SU-DHL-6 (cell line): Measurements from ENCODE around the gene WDR37.

Experiments used
- H2AFZ ChIP-seq: fragments of 200-600 bp; sonication (generic); 2 replicates; pipeline ENCODE4 v1.6.1; 2014; ENCODE audit warnings: low read depth, mild to moderate bottlenecking, moderate library complexity, mixed read lengths, antibody characterized with exemption, low read length; ENCODE audit not compliant: severe bottlenecking
- H3F3A ChIP-seq: fragments of 200-600 bp; shearing (Covaris generic); 2 replicates; pipeline ENCODE4 v1.6.0; 2016; ENCODE audit warnings: antibody characterized with exemption, mild to moderate bottlenecking; ENCODE audit not compliant: insufficient read depth
- H3K27ac ChIP-seq: fragments of 200-600 bp; sonication (generic); 2 replicates; pipeline ENCODE4 v1.5.1; 2016; ENCODE audit warnings: low read depth, mild to moderate bottlenecking, low read length, moderate library complexity, mixed read lengths
- H3K27me3 ChIP-seq: fragments of 200-600 bp; sonication (generic), shearing (Covaris generic); 2 replicates; pipeline ENCODE4 v1.6.0; 2014; ENCODE audit warnings: mild to moderate bottlenecking, low read length
- H3K36me3 ChIP-seq: fragments of 200-600 bp; sonication (generic); 2 replicates; pipeline ENCODE4 v1.6.1; 2014; ENCODE audit warnings: mild to moderate bottlenecking, low read length, mixed read lengths
- H3K4me2 ChIP-seq: fragments of 300-600, 200-600 bp; shearing (Covaris generic), sonication (generic); 2 replicates; pipeline ENCODE4 v1.6.0; 2014; ENCODE audit warnings: low read length, low read depth, mild to moderate bottlenecking; ENCODE audit not compliant: poor library complexity, severe bottlenecking
- H3K4me3 ChIP-seq: fragments of 200-600 bp; sonication (generic); 2 replicates; pipeline ENCODE4 v1.5.1; 2014; ENCODE audit warnings: antibody characterized with exemption, low read length, mild to moderate bottlenecking, mixed read lengths; ENCODE audit not compliant: insufficient read depth, poor library complexity, severe bottlenecking
- H3K79me2 ChIP-seq: fragments of 200-600 bp; sonication (generic); 2 replicates; pipeline ENCODE4 v1.6.1; 2014; ENCODE audit warnings: mild to moderate bottlenecking, low read length, moderate library complexity; ENCODE audit not compliant: insufficient read depth
- H3K9ac ChIP-seq: fragments of 200-600 bp; sonication (generic); 2 replicates; pipeline ENCODE4 v1.7.0; 2014; ENCODE audit warnings: mild to moderate bottlenecking, low read length
- H3K9me2 ChIP-seq: fragments of 200-600 bp; sonication (generic); replicated peaks from 2 replicates; pipeline ENCODE4 v1.6.1; 2014; ENCODE audit warnings: low read length; ENCODE audit not compliant: insufficient read depth
- H3K9me3 ChIP-seq: fragments of 200-600 bp; sonication (generic); 2 replicates; pipeline ENCODE4 v1.6.1; 2014; ENCODE audit warnings: low read length, mixed read lengths; ENCODE audit not compliant: insufficient read depth
- H4K20me1 ChIP-seq: fragments of 200-600 bp; sonication (generic); 2 replicates; pipeline ENCODE4 v1.6.1; 2014; ENCODE audit warnings: low read depth, mild to moderate bottlenecking, antibody characterized with exemption, low read length, moderate library complexity, mixed read lengths
- EZH2phosphoT487 ChIP-seq: fragments of 200-600 bp; sonication (generic), shearing (Covaris generic); conservative IDR thresholded peaks from 2 replicates; pipeline ENCODE4 v1.6.1; 2018; ENCODE audit warnings: mild to moderate bottlenecking, antibody characterized with exemption, low read length, moderate library complexity, mixed read lengths
- TF ChIP-seq, protein P1 (sequence below): fragments of 200-600 bp; sonication (generic); IDR thresholded peaks from one replicate; pipeline ENCODE4 v1.5.1; 2017; ENCODE audit warnings: antibody characterized with exemption, mild to moderate bottlenecking, low read length, moderate library complexity; ENCODE audit not compliant: insufficient read depth, poor library complexity, severe bottlenecking

Gene WDR37

GRCh38 chr10:1162481-1163203 is 106.5 kb downstream of the WDR37 start:
- no peak overlapping the region for H3K4me2 ChIP-seq
- no peaks in the 10 kb centered on the region for H3F3A ChIP-seq
- no peaks in the 10 kb centered on the region for H3K27me3 ChIP-seq
- no peak for TF ChIP-seq EZH2phosphoT487
- TF ChIP-seq, protein P1, sequence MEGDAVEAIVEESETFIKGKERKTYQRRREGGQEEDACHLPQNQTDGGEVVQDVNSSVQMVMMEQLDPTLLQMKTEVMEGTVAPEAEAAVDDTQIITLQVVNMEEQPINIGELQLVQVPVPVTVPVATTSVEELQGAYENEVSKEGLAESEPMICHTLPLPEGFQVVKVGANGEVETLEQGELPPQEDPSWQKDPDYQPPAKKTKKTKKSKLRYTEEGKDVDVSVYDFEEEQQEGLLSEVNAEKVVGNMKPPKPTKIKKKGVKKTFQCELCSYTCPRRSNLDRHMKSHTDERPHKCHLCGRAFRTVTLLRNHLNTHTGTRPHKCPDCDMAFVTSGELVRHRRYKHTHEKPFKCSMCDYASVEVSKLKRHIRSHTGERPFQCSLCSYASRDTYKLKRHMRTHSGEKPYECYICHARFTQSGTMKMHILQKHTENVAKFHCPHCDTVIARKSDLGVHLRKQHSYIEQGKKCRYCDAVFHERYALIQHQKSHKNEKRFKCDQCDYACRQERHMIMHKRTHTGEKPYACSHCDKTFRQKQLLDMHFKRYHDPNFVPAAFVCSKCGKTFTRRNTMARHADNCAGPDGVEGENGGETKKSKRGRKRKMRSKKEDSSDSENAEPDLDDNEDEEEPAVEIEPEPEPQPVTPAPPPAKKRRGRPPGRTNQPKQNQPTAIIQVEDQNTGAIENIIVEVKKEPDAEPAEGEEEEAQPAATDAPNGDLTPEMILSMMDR: no peak
- H3K79me2 ChIP-seq: no peaks in the 10 kb centered on the region
- no peak overlapping the region for H3K27ac ChIP-seq
- no peaks in the 10 kb centered on the region for H3K36me3 ChIP-seq
- H3K9me2 ChIP-seq: no peaks in the 10 kb centered on the region
- H4K20me1 ChIP-seq: no peaks in the 10 kb centered on the region
- no peaks in the 10 kb centered on the region for H3K9me3 ChIP-seq
- H2AFZ ChIP-seq: no peak overlapping the region
- no peak overlapping the region for H3K4me3 ChIP-seq
- H3K9ac ChIP-seq: no peak overlapping the region

GRCh38 chr10:1163204-1163660 is 107.0 kb downstream of the WDR37 start:
- no peak overlapping the region for H3K4me3 ChIP-seq
- H3K79me2 ChIP-seq: no peaks in the 10 kb centered on the region
- H3K27me3 ChIP-seq: no peaks in the 10 kb centered on the region
- no peaks in the 10 kb centered on the region for H3K36me3 ChIP-seq
- no peaks in the 10 kb centered on the region for H3F3A ChIP-seq
- no peaks in the 10 kb centered on the region for H4K20me1 ChIP-seq
- H3K9ac ChIP-seq: no peak overlapping the region
- no peak overlapping the region for H2AFZ ChIP-seq
- TF ChIP-seq, protein P1: no peak
- no peak for TF ChIP-seq EZH2phosphoT487
- H3K9me3 ChIP-seq: no peaks in the 10 kb centered on the region
- H3K27ac ChIP-seq: no peak overlapping the region
- H3K4me2 ChIP-seq: no peak overlapping the region
- H3K9me2 ChIP-seq: no peaks in the 10 kb centered on the region

DNA sequence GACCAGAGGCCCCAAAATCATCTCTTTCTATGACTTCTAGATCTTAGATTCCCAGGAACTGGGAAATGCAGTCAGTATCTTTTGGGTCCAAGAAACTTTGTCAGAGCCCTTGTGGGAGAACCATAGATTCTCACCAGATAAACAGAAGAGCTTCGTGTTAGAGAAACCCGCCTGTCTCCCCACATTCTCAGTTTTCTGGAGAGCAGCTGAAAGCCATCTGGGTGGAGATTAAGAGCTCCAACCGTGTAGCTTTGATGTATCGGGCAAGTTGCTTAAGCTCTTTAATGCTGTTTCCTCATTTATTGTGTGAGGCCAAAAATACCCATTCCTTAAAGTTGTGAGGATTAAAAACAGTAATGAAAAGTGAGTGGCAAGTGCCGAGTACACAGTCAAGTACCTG is 107.6 kb downstream of the WDR37 start:
- no peak overlapping the region for H3K27ac ChIP-seq
- no peaks in the 10 kb centered on the region for H4K20me1 ChIP-seq
- no peak overlapping the region for H2AFZ ChIP-seq
- H3F3A ChIP-seq: no peaks in the 10 kb centered on the region
- no peak overlapping the region for H3K9ac ChIP-seq
- no peaks in the 10 kb centered on the region for H3K79me2 ChIP-seq
- no peak for TF ChIP-seq EZH2phosphoT487
- TF ChIP-seq, protein P1: no peak
- no peaks in the 10 kb centered on the region for H3K36me3 ChIP-seq
- no peaks in the 10 kb centered on the region for H3K9me3 ChIP-seq
- no peak overlapping the region for H3K4me3 ChIP-seq
- no peaks in the 10 kb centered on the region for H3K9me2 ChIP-seq
- no peak overlapping the region for H3K4me2 ChIP-seq
- no peaks in the 10 kb centered on the region for H3K27me3 ChIP-seq
